ENCODE data around the gene TMEM117.

TMEM117 gene

DNA sequence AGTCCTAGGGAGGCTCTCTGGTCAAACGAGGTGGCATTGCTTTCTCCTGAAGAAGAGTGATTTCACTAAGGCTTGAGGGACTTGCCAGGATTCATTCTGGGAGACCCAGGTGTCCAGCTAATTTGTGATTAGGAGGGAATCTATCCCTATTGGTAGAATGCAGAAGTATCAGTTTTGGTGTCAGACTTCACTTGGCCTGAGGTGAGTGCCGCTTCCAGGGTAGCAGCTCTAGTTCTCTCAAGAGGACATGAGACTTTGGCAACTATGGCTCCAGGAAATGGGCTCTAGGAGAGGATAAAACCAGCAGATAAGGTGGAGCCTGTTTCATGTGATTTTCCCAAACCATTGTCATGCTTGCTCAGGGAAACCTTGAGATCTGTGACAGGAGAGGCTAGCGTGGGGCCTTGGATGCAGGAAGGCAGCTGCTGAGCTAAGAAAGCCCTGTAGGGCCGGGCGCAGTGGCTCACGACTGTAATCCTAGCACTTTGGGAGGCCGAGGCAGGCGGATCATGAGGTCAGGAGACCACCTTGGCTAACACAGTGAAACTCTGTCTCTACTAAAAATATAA lies 11.6 kb upstream of the TMEM117 start:
- no peak for DNase-seq (ENCODE audit: low read depth)
- TF ChIP-seq, protein P1, sequence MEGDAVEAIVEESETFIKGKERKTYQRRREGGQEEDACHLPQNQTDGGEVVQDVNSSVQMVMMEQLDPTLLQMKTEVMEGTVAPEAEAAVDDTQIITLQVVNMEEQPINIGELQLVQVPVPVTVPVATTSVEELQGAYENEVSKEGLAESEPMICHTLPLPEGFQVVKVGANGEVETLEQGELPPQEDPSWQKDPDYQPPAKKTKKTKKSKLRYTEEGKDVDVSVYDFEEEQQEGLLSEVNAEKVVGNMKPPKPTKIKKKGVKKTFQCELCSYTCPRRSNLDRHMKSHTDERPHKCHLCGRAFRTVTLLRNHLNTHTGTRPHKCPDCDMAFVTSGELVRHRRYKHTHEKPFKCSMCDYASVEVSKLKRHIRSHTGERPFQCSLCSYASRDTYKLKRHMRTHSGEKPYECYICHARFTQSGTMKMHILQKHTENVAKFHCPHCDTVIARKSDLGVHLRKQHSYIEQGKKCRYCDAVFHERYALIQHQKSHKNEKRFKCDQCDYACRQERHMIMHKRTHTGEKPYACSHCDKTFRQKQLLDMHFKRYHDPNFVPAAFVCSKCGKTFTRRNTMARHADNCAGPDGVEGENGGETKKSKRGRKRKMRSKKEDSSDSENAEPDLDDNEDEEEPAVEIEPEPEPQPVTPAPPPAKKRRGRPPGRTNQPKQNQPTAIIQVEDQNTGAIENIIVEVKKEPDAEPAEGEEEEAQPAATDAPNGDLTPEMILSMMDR (IDR thresholded peaks at IDR 0.05; ENCODE audit: low read length, missing control alignments): no peak
- H3K4me3 ChIP-seq (replicated peaks; ENCODE audit: low read depth, low read length): no peak overlapping the region

DNA sequence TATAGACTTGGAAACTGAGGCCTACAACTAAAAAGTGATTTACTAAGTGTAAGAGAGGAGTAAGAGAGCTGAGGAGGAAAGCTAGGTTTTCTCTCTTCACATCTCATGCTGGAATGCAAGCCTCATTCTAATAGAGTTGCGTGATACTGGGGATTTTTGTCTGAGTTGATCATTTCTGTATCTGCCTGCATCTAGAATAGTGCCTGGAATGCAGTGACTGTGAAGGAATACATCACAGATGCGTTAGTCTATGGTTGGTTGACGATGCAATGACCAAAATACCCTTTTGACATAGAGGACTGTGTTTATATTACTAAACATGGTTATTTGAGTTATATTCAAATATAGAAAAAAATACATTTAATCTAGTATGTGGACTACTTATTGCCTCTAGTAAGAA lies 9.2 kb upstream of the TMEM117 start:
- H3K4me3 ChIP-seq (replicated peaks; ENCODE audit: low read depth, low read length): no peak overlapping the region
- DNase-seq (ENCODE audit: low read depth): no peak
- TF ChIP-seq, protein P1 (IDR thresholded peaks at IDR 0.05; ENCODE audit: low read length, missing control alignments): no peak

- TF ChIP-seq, protein P1 (IDR thresholded peaks at IDR 0.05; ENCODE audit: low read length, missing control alignments): no peak
- no peak overlapping the region for H3K4me3 ChIP-seq (replicated peaks; ENCODE audit: low read depth, low read length)
- no peak for DNase-seq (ENCODE audit: low read depth)
Measured at GRCh38 chr12:43827093-43827492, 8.8 kb upstream of the TMEM117 start.

DNA sequence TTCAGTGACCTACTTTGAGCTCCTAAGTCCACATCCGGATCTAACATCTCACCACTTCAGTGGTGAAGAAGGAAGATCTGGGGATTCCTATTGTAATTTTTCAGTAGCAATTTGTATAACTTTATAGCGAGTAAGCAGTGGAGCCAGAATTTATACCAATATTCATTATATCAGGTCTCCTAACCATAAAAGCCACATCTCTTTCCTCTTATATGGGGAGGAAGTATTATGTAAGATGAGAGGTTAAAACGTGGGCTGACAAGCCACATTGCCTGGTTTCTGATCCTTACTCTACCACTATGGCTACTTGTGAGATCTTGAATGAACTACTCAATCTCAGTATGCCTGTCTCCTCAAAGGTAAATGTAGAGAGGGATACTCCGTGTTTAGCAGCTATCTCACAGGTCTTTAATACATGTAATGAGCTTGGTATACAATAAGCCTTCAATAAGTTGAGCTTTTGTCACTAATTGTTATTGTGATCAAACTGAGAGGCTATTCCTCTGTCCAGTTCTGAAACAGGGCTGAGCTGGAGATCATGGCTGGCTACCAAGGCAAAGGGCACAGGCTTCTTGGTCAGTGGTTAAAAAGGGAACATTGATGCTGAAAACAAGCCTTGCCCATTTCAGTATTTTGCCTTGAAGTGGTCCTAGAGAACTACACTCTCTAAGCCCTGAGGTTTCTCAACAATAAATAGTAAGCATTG lies 3.3 kb upstream of the TMEM117 start:
- DNase-seq (ENCODE audit: low read depth): no peak
- H3K4me3 ChIP-seq (replicated peaks; ENCODE audit: low read depth, low read length): no peak overlapping the region
- TF ChIP-seq, protein P1 (IDR thresholded peaks at IDR 0.05; ENCODE audit: low read length, missing control alignments): no peak

DNA sequence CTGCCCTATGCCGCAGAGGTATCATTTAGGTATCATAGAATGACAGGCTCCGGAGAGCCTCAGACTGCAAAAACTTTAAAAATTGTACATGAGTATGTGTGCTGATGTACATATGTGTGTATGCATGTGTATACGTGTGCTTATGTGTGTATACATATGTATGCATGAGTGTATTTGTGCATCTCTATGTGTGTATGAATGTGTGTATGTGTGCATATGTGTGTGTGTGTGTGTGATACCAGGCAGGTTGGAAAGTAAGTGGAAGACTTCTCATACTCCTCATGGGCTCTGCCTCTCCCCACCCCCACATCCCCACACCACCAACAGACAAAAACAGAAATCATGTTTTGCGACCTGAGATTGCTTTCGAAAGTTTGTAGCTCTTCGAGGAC lies 621 bp upstream of the TMEM117 start:
- peak; percentile 11 for DNase-seq (ENCODE audit: low read depth)
- peak overlapping the region; percentile 65 for H3K4me3 ChIP-seq (replicated peaks; ENCODE audit: low read depth, low read length)
- TF ChIP-seq, protein P1 (IDR thresholded peaks at IDR 0.05; ENCODE audit: low read length, missing control alignments): no peak

GRCh38 chr12:43836475-43836989 lies 651 bp downstream of the TMEM117 start:
- peak; percentile 54 for DNase-seq (ENCODE audit: low read depth)
- TF ChIP-seq, protein P1 (IDR thresholded peaks at IDR 0.05; ENCODE audit: low read length, missing control alignments): no peak
- peak overlapping the region; percentile 65 for H3K4me3 ChIP-seq (replicated peaks; ENCODE audit: low read depth, low read length)
